ENCODE data around the gene OLFML3.
"Not testable (repeated sequence)": the region's sequence is repeated elsewhere in the genome, so short reads cannot be mapped to it uniquely, and the experiment has no call there.

OLFML3 gene

GRCh38 chr1:113991467-113991997 is 12.3 kb downstream of the OLFML3 start:
- DNase-seq (ENCODE audit: low spot score): peak; percentile 65

- peak; percentile 56 for DNase-seq (ENCODE audit: low spot score)
Observed at GRCh38 chr1:113993072-113993471, 13.8 kb downstream of the OLFML3 start.

DNA sequence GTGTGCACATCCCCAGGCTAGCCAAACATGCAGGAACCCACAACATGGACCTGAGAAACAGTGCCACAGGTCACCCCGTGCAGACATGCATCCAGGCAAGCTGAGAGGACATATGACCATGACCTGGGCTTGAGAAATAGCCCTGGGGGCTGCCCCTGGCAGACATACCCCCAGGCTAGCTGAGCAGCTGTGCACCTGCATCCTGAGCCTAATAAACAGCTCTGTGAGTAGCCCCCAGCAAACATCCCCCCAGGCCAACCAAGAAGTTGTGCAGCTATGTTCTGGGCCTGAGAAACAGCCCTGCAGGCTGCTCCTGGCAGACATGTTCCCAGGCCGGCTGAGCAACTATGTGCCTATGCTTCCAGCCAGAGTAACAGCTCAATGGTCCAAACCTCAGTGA is 14.5 kb downstream of the OLFML3 start:
- no peak for DNase-seq (ENCODE audit: low spot score)

DNA sequence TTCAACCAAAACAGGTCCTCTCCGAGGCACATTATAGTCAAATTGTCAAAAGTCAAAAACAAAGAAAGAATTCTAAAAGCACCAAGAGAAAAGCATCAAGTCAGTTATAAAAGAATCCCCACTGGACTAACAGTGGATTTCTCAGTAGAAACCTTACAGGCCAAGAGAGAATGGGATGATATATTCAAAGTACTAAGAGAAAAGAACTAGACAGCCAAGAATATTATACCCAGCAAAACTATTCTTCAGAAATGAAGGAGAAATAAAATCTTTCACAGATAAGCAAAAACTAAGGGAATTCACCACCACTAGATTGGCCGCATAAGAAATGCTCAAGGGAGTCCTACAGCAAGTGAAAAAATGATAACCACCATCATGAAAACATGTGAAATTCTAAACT is 16.1 kb downstream of the OLFML3 start:
- no peak for DNase-seq (ENCODE audit: low spot score)

- no peak for DNase-seq (ENCODE audit: low spot score)
Observed at GRCh38 chr1:113998361-113998760, 19.1 kb downstream of the OLFML3 start.

- DNase-seq (ENCODE audit: low spot score): no peak
Observed at GRCh38 chr1:113999233-113999632, 20.0 kb downstream of the OLFML3 start.

GRCh38 chr1:113999799-114000198 is 20.5 kb downstream of the OLFML3 start:
- DNase-seq (ENCODE audit: low spot score): peak; percentile 31

DNA sequence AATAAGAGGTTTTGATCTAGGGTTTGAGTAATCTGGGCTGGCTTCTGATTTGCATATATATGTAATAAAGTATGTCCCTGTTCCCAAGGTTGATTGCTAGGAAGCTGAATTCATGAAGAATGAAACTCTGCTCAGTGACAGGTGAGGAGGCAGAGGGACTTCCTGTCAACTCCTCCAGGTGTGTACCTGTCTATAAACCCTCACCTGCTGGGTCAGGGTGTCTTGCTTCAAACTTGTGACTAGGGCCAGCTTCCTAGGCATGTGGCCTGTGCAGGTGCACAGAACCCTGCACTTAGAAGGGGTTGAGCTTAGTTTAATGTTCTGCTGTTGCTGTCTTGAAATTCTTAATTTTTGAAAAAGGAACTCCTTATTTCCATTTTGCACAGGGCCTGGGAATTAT is 21.1 kb downstream of the OLFML3 start:
- DNase-seq (ENCODE audit: low spot score): no peak

GRCh38 chr1:114002492-114003239 is 23.4 kb downstream of the OLFML3 start:
- DNase-seq (ENCODE audit: low spot score): no peak

DNA sequence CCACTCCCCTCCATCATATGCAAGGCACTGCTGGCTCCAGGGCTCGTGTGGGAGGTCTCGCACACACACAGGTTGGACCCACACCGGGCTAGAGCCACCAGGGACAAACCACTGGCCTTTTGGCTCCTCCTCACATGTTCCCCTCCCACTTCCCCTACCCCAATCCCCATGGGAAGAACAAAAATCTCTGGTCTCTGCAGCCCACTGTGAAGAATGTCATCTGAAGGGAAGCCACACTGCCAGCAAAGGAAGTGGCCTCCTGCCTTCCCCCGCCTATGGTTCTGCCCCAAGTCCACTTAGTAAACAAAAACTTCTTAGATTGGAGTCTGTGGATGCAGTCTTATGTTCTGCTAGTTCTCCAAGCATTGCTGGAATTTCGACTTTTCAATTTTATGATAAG is 24.2 kb downstream of the OLFML3 start:
- DNase-seq (ENCODE audit: low spot score): no peak

GRCh38 chr1:114006825-114007224 is 27.6 kb downstream of the OLFML3 start:
- not testable (repeated sequence) for DNase-seq (ENCODE audit: low spot score)

DNA sequence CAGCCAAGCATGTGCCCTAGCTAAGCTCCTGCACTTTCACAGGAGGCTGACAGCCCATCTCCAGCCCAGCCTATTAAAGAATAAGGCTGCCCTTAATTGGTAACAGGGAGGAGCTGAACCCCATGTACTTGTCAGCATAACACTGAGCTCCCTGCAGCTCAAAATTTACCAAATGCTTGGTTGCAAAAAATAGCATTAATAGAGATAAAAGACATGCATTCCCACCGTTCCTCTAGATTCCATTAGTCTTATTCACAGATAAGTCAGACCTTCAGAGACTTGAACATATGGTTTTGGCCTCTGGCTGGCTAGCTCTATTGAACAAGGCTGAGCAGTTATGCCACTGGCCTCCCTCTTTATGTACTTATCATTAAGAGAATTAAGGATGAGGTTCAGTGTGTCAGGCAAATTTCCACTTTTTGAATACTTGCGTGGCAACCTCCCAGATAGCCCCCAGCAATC is 29.2 kb downstream of the OLFML3 start:
- DNase-seq (ENCODE audit: low spot score): no peak

- DNase-seq (ENCODE audit: low spot score): no peak
Observed at GRCh38 chr1:114008993-114009392, 29.7 kb downstream of the OLFML3 start.

DNA sequence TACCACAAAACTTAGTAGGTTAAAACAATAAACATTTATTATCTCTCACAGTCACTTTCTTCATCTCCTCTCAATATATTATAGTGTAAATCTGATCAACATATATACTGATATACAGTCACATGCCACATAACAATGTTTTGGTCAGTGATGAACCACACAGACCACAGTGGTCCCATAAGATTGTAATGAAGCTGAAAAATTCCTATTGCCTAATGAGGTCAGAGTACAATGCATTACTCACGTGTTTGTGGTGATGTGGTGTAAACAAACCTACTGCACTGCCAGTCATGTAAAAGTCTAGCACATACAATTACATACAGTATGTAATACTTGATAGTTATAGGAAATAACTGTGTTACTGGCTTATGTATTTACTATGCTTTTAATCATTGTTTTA is 30.1 kb downstream of the OLFML3 start:
- no peak for DNase-seq (ENCODE audit: low spot score)

- DNase-seq (ENCODE audit: low spot score): no peak
Observed at GRCh38 chr1:114010433-114011184, 31.3 kb downstream of the OLFML3 start.

DNA sequence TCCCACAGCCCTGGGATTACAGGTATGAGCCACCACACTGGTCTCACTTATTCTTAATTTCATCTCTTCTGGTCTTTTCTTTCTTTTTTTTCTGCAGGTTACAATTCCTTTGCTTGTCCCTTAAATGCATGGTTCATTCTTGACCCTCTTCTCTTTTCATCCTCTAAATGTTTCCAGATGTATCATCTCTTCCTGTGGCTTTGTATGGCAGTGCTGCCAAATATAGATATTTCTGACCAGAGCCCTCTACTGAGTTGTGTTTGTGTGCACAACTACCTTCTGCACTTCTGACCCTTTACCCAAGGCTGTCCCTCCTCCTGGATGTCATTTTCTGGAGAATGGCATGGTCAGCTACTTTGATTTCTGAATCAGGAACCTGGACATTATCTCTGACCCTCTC is 32.5 kb downstream of the OLFML3 start:
- no peak for DNase-seq (ENCODE audit: low spot score)

DNA sequence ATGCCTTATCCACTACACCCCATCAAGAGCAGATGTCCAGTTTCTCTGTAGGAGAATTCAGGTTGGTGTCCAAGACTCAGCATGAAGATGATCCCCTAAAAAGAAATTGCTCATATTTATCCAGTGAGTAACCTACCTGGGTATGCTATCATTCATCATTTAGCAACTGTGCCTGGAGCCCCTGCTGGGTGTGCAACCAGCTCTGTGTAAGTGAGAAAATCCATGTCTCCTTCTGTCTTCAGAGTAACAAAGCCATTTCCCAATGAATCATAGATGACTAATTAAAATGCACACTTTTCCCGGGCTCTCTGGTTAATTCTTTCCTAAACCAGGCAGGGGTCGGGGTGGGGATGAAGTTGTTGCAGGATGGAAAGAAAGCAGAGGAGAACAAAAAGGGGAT is 35.8 kb downstream of the OLFML3 start:
- no peak for DNase-seq (ENCODE audit: low spot score)

DNA sequence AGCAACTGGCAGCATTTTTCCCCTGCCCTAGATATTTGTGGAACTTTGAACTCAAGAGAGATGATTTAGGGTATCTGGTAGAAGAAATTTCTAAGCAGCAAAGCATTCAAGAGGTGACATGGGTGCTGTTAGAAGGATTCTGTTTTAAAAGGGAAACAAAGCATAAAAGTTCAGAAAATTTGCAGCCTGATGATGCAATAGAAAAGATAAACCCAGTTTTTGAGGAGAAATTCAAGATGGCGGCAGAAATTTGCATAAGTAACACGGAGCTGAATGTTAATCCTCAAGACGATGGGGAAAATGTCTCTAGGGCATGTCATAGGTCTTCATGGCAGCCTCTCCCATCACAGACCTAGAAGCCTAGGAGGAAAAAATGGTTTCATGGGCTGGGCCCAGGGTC is 40.5 kb downstream of the OLFML3 start:
- not testable (repeated sequence) for DNase-seq (ENCODE audit: low spot score)

GRCh38 chr1:114021665-114022099 is 42.4 kb downstream of the OLFML3 start:
- DNase-seq (ENCODE audit: low spot score): no peak

GRCh38 chr1:114022877-114023276 is 43.6 kb downstream of the OLFML3 start:
- DNase-seq (ENCODE audit: low spot score): no peak

- DNase-seq (ENCODE audit: low spot score): no peak
Observed at GRCh38 chr1:114023377-114023776, 44.1 kb downstream of the OLFML3 start.

DNA sequence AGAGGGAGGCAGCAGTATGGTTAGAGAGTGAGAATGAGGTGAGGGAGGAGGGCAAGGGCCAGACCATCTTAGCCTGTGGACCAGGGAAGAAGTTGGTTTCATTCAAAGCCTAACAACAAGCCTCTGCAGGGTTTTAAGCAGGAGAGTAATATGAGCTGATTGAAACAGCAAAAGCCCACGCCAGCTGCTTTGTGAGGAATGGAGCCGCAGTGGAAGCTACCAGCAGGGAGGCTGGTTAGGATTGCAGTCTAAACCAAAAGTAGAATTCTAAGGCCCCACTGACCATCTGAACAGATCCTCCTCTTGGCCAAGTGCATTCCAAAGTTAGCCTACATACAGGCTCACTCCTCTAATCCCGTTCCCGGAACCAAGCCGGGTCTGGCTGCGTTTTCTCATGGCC is 44.8 kb downstream of the OLFML3 start:
- DNase-seq (ENCODE audit: low spot score): no peak
